HT1080 (cell line): Measurements from ENCODE around the gene MAST4. TPM values are rescaled to one million over a fixed set of nuclear protein-coding genes. Genes with fewer than 3 reads are reported as not detected.
A peak's percentile ranks its signal among the peaks of the same experiment; 100 is the strongest.

ENCODE experiments used
- DNase-seq: peaks from one replicate; pipeline ENCODE4 v3.0.0-alpha.2; 2015; ENCODE audit warnings: low read depth
- total RNA-seq: library from RNA; depleted of rRNA; stranded (reverse); fragments of >200 nt; shearing (Covaris generic); gene quantifications from 2 replicates; pipeline ENCODE4 v1.2.3, GENCODE V29; 2014

The MAST4 gene
- total RNA-seq, 1 experiment from 2014 or later: 8.7 TPM

DNA sequence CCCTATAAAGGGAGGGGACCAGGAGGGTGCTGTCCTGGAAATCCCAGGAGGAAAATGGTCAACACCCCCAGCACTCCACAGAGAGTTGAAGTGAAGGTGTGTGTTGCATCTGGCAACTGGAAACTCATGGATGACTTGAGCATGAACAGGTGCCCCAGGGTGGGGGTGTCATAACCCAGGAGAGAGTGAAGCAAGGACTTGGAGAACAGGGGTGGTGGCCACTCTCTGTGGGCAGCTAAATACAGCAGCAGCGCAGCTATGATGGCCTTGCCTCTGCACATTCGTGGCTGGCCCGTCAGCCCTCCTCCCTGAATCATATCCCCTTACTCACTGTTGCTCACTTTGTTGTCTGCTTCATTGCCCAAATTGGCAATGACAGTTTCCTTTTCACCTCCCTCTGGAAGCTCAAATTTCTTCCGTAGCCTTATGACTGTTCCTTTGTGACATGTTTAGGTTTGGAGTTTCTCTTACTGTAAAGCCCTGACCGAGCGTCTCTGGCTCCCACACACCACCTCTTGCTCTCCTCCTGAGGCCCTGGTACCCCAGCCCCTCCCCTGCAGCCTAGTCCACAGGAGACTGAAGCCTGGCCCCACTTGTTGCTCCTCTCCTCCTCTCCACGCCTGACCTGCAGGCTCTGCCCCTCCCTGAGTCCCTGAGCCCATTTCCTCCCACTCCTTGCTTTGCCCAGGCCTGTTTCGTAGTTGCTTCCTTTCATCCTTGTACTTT is 414.7 kb downstream of the MAST4 start:
- peak; percentile 99 for DNase-seq

DNA sequence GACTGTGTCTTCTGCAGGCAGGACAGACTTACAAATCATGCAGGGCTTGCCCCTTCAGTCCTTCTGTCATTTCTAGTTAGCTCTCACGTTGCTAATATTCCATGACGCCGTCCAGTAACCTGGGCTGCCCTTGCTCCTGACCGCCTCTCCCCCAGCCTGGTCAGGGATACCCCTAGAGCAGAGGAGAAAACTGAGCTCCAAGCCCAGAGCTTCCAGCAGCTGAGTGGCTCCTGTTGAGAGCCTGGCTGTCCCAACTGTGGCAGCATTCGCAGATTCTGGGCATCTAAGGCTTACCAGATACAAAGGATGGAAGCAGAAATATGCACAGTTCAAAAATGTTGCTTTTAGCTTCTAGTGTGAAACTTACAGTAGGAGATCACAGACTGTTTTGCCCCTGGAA is 415.2 kb downstream of the MAST4 start:
- DNase-seq: no peak

DNA sequence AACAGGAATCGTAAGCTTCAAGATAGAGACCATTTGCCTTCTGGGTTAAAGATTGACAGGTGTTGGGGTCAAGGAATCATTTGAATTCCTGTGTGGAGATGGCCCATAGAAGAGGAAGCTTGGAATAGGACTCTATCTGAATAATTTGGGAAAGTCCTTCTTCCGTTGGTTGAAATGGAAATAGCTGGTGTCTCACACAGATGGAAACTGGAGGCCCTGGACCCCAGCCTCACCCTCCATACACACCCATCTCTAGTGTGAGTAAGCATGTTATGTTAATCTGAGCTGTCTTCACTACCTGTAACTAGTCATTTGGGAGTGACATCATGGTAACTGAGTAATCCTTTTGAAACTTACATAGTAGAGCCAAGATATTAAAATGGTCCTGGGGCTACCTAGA is 416.0 kb downstream of the MAST4 start:
- DNase-seq: peak; percentile 65

DNA sequence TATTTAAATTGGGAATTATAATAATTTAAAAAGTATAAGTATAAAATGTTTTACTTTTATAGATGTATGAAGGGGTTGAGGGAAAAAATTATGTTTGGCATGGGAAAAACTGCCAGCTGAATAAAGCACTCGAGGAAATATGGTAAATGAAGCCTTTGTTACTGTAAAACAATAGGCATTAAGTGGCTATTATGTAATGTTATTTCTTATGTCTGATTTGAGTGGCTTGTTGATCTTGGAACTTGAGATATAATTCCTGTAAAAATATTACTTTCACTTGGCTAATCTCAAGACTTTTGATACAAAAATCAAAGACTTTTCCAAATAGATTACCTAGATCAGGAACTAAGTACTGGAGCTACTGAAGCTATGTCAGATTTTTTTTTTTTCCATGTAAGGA is 417.5 kb downstream of the MAST4 start:
- no peak for DNase-seq

DNA sequence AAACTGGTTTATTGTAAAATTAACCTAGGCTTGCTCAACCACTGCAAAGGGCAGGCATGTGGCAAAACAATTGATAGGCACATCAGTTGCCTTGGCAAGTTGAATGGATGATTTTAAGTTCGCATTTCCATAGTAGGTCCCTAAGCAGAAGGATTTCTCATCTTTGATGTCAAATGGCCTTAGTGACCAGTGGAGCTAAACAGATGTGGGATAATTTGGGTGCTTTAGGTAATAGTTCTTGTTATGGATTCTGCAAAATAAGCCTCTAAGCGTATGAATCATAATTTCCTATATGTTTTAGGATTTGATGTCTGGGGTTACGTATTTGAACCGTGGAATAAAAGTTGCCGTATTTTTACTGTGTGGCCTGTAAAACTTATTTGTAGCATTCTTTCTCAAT is 418.0 kb downstream of the MAST4 start:
- no peak for DNase-seq

DNA sequence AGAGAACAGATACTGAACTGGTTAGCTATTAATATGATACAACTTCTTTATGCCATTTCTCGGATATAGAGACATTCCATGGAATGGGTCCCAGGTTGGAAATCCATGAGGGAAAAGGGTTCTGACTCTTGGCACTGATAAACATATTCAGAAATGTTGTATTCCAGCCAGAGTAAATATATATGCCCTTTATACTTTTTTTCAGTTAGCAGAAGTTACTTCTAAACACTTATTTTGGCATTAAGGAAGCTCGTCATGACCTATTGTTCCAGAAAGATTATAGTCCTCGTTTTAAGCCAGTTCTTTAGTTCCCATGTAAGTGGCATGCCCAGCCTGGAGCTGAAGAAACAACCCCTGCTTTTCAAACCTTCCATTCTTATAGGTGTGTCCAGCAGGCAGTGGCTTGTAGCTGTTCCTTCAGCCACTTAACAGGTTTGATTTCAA is 418.8 kb downstream of the MAST4 start:
- DNase-seq: no peak

GRCh38 chr5:67015541-67016191 is 419.5 kb downstream of the MAST4 start:
- peak; percentile 76 for DNase-seq

DNA sequence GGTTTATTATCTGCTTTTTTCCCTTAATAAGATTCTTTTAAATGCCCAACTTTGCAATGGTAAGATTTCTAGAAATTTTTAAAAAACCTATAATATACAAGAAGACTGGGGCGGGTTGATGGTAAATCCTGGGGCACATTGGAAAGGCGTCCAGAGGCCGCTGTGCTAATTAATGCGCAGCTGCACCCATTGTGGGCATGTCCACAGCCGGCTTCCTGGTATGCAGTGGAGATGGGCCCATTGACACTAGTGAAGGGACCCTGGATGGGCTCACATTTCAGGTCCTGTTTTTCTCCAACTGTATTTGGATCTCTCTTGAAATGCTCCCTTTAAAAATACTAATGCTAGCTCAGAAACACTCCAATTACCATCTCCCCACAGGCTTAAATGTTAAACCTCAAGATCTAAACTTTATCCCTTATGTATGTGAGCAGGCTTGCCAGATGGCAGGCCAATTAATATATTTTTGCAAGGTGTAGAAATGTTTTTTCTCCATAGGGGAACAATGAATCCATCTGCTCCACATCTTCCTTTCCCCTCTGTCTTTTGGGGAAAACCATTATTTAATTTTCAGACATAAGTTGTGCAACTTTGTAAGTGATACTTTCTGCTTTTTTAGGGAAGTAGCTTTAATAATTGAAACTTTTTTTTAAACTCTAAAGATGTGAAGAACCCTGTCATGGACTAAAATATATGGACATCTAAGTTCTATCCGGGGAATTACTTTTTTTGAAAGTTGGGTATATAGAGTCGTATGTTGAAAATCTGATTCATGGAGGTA is 423.1 kb downstream of the MAST4 start:
- no peak for DNase-seq

- DNase-seq: no peak
These were observed 424.0 kb downstream of the MAST4 start for GRCh38 chr5:67020096-67020615.

- DNase-seq: no peak
These were observed 424.8 kb downstream of the MAST4 start for GRCh38 chr5:67021031-67021430.

- DNase-seq: no peak
These were observed 425.3 kb downstream of the MAST4 start for GRCh38 chr5:67021521-67021920.

DNA sequence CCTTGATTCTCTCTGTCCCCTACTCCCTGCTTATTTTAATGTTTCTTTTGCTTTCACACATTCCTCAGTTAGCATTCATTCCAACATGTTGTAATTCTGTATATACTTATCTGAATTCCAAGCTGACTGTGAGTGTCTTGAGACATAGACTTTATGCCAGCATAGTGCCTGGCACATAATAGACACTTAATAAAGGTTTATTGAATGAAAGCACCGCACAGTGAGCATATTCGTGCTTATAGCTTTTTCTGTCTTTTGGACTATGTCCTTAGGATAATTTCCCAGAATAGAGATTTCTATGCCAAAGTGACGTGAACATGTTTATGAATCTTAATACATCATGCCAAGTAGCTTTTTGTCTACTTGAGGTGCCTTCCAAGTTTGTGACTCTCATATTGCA is 425.8 kb downstream of the MAST4 start:
- no peak for DNase-seq

- no peak for DNase-seq
These were observed 429.3 kb downstream of the MAST4 start for GRCh38 chr5:67025457-67025856.

- DNase-seq: no peak
These were observed 430.1 kb downstream of the MAST4 start for GRCh38 chr5:67026278-67026677.

GRCh38 chr5:67027171-67027570 is 431.0 kb downstream of the MAST4 start:
- no peak for DNase-seq

GRCh38 chr5:67028371-67028770 is 432.2 kb downstream of the MAST4 start:
- peak; percentile 82 for DNase-seq

DNA sequence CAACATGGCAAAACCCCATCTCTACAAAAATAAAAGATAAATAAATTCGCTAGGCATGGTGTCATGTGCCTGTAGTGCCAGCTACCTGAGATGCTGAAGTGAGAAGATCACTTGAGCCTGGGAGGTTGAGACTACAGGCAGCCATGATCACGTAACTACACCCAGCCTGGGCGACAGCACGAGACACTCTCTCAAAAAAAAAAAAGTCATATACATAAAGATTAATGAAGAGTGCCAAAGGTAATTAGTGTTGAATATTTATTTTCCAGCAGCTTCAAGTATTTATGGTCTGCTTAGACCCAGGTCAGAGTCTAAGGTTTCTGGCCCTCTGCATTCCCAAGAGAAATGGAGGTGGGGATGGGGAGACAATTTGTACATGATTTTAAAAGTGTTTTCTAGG is 432.7 kb downstream of the MAST4 start:
- DNase-seq: no peak

- no peak for DNase-seq
These were observed 433.3 kb downstream of the MAST4 start for GRCh38 chr5:67029481-67029880.

GRCh38 chr5:67030289-67031056 is 434.3 kb downstream of the MAST4 start:
- DNase-seq: no peak

DNA sequence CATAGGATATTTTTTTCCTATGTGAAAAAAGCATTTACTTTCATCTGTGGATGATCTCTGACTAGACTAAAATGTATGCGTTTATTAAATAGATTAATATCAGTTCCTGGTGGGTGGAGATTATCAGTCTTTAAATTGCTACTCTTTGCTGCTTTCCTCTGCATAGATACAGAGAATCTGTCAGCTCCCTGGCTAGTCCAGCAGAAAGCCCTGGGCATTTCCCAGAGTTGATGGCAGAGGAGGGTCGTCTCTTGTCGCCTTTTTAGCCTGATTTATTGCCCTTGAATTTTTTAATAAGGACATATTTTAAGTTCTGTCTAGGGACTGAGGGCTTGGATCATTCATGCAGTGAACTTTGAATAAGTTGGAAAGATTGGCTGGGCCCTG is 434.9 kb downstream of the MAST4 start:
- no peak for DNase-seq

DNA sequence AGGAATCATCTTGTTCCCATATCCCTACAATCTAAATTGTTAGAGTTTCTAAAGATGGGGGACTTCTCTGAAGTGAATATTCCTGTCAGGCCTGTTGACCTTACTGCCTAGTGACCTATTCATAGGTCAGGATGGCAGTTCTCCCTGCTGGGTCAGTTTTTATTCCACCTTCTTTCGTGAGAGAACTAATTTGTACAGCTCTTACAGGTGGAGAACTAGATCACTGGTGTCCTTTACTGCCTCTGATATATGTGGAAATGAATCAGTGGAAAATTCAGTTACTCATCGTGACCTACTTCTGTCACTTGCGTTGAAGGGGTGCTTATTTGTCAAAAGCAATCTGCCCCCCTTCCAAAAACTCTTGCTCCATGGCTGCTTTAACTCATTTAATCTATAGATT is 435.5 kb downstream of the MAST4 start:
- no peak for DNase-seq
